Activated CD4-positive, alpha-beta memory T cell treated with anti-CD3 and anti-CD28 coated beads for 36 hours (primary cell): ENCODE data around the gene STAT5B. TPM values are rescaled to one million over a fixed set of nuclear protein-coding genes. Genes with fewer than 3 reads are reported as not detected.
A peak's percentile ranks its signal among the peaks of the same experiment; 100 is the strongest.

ENCODE experiments used
- CTCF ChIA-PET: fragments of 350-600 bp; sonication (Branson Sonifier 250); formaldehyde crosslinking; loops from one replicate; lab custom pipeline; 2021; ENCODE audit warnings: antibody characterized with exemption, inconsistent platforms; lab: Charles Lee
- POLR2A ChIA-PET: fragments of 350-600 bp; sonication (Branson Sonifier 250); formaldehyde crosslinking; loops from one replicate; lab custom pipeline; 2021; ENCODE audit warnings: antibody characterized with exemption; lab: Charles Lee
- DNase-seq: peaks from one replicate; pipeline ENCODE4 v3.0.0-alpha.2; 2020
- H3K27ac Mint-ChIP-seq: one replicate; pipeline ENCODE4 v1.8.0; 2021; ENCODE audit warnings: mixed read lengths
- H3K27me3 Mint-ChIP-seq: one replicate; pipeline ENCODE4 v1.8.0; 2021; ENCODE audit warnings: mixed read lengths
- H3K36me3 Mint-ChIP-seq: one replicate; pipeline ENCODE4 v1.8.0; 2021; ENCODE audit warnings: mixed read lengths
- H3K4me1 Mint-ChIP-seq: one replicate; pipeline ENCODE4 v1.8.0; 2021; ENCODE audit warnings: low read depth, mixed read lengths
- H3K4me3 Mint-ChIP-seq: one replicate; pipeline ENCODE4 v1.8.0; 2021; ENCODE audit warnings: mild to moderate bottlenecking, mixed read lengths
- H3K9me3 Mint-ChIP-seq: one replicate; pipeline ENCODE4 v1.8.0; 2021; ENCODE audit warnings: mixed read lengths
- intact Hi-C: fragments of 100-400 bp; cut with micrococcal nuclease; formaldehyde crosslinking; loops from one replicate; pipeline ENCODE4 v1.15.1; 2023
- total RNA-seq, 2 experiments: library from RNA; stranded (reverse); gene quantifications; one replicate each; pipeline ENCODE4 v1.2.3, GENCODE V29; 2021

The STAT5B gene
- total RNA-seq, 2 experiments from 2014 or later, result 192 to 195 TPM

DNA sequence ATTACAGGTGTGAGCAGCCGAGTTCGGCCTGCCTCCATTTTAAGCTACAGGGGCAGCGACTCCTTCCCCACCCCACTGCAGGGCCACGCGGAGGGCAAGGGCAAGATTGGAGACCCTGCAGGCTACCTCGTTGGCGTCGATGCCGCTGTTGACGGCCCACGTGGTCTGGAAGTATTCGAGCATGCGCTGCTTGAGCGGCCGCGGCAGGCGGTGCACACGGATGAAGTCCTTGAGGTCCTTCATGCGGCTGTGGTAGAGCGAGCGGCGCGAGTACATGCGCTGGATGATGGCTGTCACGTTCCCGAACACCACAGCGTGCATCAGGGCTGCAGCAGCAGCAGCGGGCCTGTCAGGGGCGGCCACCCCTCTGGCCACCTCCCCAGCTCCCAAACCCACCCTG lies 106.8 kb downstream of the STAT5B start:
- CTCF ChIA-PET, result no interaction called here
- Mint-ChIP-seq H3K36me3 (no peaks in the 10 kb centered on the region), H3K4me3 (no peak overlapping the region), H3K9me3 (no peaks in the 10 kb centered on the region), H3K27ac (no peak overlapping the region), H3K27me3 (no peaks in the 10 kb centered on the region), H3K4me1 (no peaks in the 10 kb centered on the region)
- DNase-seq, result no peak
- POLR2A ChIA-PET, result no interaction called here
- intact Hi-C loops, result no loop called here

DNA sequence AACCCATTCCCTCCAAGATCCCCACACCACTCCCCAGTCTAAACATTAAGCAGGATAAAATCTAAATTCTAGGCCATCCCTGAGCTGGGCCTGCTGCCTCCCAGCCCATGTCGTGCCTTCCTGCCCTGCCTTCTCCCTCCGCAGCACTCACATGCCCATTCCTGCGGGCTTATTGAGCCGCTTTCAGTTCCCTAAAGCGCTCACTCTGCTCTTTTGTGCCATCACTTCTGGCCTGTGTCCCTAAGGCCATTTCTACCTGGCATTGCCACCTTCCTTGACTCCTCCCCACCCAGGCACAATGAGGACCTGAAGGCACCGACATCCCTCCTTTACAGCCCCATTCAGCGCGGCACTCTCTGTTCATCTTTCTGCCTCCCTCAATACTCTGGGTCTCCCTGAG lies 108.4 kb downstream of the STAT5B start:
- Mint-ChIP-seq H3K9me3 (no peaks in the 10 kb centered on the region), H3K27me3 (no peaks in the 10 kb centered on the region), H3K27ac (no peak overlapping the region), H3K36me3 (no peaks in the 10 kb centered on the region), H3K4me3 (no peak overlapping the region), H3K4me1 (no peaks in the 10 kb centered on the region)
- intact Hi-C loops, result no loop called here
- ChIA-PET POLR2A (no interaction called here), CTCF (no interaction called here)
- no peak for DNase-seq

DNA sequence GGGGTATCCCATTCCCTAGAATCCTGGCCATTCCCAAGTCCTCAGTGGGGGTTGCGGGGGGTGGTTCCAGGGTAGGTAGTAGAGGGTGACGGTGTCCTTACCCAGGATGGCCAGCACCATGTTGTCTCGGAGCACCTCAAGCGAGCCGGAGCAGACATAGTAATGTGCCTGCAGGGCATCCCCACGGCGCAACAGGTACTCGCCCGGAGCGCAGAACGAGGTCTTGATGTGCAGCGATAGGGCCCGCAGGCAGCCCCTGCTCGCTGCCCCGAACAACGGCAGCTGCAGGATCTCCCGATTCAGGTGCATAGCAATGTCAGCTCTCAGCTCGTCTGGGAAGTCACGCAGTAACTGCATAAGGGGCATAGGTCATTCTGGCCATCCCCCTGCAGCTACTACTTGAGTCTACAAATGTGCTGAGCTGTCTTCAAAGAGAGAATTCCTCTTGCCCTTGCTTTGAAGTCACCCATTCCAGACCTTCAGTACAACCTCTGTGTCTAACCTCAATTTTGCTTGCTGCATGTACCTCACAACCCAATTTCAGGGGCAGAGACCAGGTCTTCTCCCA lies 109.9 kb downstream of the STAT5B start:
- Mint-ChIP-seq H3K9me3 (no peaks in the 10 kb centered on the region), H3K27ac (no peak overlapping the region), H3K27me3 (no peaks in the 10 kb centered on the region), H3K36me3 (no peaks in the 10 kb centered on the region), H3K4me1 (no peaks in the 10 kb centered on the region), H3K4me3 (no peak overlapping the region)
- intact Hi-C loops, result no loop called here
- CTCF ChIA-PET, result no interaction called here
- no peak for DNase-seq
- POLR2A ChIA-PET, result no interaction called here

DNA sequence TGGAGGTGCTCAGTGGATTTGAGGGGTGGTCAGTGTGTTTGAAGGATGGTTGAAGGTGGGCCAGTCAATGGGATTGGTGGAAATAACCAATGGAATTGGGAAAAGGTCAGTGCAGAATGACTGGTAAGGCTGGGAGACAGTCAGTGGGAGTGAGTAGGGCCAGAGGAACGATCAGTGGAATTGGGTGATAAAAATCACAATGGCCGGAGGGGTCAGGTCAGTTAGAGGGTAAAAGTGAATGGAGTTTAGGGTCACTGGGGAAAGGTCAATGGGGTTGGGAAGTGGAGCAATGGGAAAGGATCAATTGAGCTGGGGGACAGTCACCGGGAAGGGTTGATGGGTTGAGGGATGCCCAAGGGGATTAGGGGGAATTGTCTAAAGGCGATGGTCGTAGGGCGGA lies 110.4 kb downstream of the STAT5B start:
- CTCF ChIA-PET, result no interaction called here
- H3K27me3 Mint-ChIP-seq, result no peaks in the 10 kb centered on the region
- H3K36me3 Mint-ChIP-seq, result no peaks in the 10 kb centered on the region
- DNase-seq, result no peak
- POLR2A ChIA-PET, result no interaction called here
- no peak overlapping the region for H3K27ac Mint-ChIP-seq
- no peaks in the 10 kb centered on the region for H3K4me1 Mint-ChIP-seq
- no peaks in the 10 kb centered on the region for H3K9me3 Mint-ChIP-seq
- H3K4me3 Mint-ChIP-seq, result no peak overlapping the region
- intact Hi-C loops, result no loop called here

DNA sequence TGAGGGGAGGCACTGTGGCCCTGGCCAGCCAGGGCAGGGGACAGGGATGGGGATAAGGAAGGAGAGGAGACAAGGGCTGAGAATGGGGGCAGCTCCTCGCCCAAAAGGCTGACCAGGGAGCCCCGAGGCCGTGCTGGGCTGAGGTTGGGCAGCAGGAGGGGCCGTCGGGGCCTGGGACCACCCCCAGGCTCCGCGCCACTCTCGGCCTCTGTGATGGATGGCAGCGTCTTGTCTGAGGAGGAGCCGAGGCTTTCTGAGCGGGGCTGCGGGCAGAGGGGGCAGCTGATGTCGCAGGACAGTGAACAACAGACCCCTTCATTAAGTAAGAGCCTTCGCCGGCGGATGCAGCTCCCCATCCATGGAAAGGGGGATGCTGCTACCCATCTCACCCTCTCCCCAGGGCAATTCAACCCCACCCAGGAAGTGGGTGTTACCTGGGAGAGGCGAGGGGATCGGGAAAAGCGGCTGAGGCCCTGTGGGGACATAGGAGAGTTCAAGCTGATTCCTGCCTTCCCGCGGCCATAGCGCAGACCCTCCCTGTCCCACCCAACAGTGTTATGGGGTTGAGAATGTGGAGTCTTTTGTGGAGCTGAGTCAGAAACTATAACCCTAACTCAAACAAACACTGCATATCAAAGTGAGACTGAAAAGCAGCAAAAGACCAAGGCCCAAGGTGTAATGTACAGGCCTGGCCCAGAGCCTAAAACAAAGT lies 112.3 kb downstream of the STAT5B start:
- ChIA-PET POLR2A (no interaction called here), CTCF (interaction anchor here (0.6 to 2.3 kb wide), 10 partner anchors 15 to 661 kb away, joined by 3 to 10 read pairs (median 4); no protein-coding TSS in a partner anchor)
- H3K36me3 Mint-ChIP-seq, result no peaks in the 10 kb centered on the region
- no peak overlapping the region for H3K4me3 Mint-ChIP-seq
- H3K27ac Mint-ChIP-seq, result no peak overlapping the region
- no peak for DNase-seq
- no peaks in the 10 kb centered on the region for H3K27me3 Mint-ChIP-seq
- no peaks in the 10 kb centered on the region for H3K4me1 Mint-ChIP-seq
- intact Hi-C loops, result no loop called here
- no peaks in the 10 kb centered on the region for H3K9me3 Mint-ChIP-seq

DNA sequence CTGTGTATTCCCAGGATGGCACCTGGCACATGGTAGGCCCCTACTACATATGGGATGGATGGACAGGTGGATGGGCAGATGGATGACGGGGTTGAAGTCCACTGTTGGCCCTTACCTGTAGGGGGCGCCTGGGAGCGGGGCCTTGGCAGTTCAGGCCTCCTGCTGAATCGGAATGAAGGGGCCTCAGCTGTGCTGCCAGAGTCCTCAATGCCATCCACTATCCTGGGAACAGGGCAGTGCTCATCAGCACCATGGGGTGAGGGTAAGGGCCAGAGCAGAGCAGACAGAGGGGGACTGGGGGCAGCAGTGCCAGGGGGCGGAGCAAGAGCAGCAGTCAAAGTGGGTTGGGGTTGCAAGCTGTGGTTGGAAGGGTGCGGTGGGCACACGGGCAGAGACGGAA lies 113.1 kb downstream of the STAT5B start:
- Mint-ChIP-seq H3K9me3 (no peaks in the 10 kb centered on the region), H3K4me3 (no peak overlapping the region), H3K36me3 (no peaks in the 10 kb centered on the region), H3K4me1 (no peaks in the 10 kb centered on the region), H3K27me3 (no peaks in the 10 kb centered on the region), H3K27ac (no peak overlapping the region)
- DNase-seq, result peak; percentile 71
- ChIA-PET CTCF (interaction anchor here (0.6 to 2.3 kb wide), 10 partner anchors 14 to 662 kb away, joined by 3 to 10 read pairs (median 4); no protein-coding TSS in a partner anchor), POLR2A (no interaction called here)
- intact Hi-C loops, result no loop called here

DNA sequence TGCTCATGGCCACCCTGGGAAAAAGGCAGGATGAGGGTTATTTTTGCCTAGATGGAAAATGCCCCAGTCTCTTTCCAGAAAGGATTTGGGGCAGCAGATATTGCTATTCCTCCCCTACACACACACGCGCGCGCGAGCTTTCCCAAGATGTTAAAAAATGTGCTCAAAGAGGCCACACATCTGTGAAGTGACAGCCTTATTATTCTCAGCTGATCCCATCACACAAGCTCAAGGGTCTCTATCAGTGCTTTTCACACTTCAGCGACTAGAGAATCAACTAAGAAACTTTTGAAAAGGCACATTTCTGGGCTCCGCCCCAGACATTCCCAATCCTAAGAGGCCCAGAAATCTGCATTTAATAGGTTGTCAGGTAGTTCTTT lies 115.7 kb downstream of the STAT5B start:
- POLR2A ChIA-PET, result no interaction called here
- H3K27ac Mint-ChIP-seq, result no peak overlapping the region
- no peaks in the 10 kb centered on the region for H3K27me3 Mint-ChIP-seq
- CTCF ChIA-PET, result interaction anchor here (0.8 kb wide), 1 partner anchor 24 kb away, joined by 3 read pairs; no protein-coding TSS in a partner anchor
- H3K9me3 Mint-ChIP-seq, result no peaks in the 10 kb centered on the region
- H3K4me3 Mint-ChIP-seq, result no peak overlapping the region
- intact Hi-C loops, result no loop called here
- H3K36me3 Mint-ChIP-seq, result no peaks in the 10 kb centered on the region
- peaks cover 6% of the 10 kb centered on the region for H3K4me1 Mint-ChIP-seq
- DNase-seq, result no peak

DNA sequence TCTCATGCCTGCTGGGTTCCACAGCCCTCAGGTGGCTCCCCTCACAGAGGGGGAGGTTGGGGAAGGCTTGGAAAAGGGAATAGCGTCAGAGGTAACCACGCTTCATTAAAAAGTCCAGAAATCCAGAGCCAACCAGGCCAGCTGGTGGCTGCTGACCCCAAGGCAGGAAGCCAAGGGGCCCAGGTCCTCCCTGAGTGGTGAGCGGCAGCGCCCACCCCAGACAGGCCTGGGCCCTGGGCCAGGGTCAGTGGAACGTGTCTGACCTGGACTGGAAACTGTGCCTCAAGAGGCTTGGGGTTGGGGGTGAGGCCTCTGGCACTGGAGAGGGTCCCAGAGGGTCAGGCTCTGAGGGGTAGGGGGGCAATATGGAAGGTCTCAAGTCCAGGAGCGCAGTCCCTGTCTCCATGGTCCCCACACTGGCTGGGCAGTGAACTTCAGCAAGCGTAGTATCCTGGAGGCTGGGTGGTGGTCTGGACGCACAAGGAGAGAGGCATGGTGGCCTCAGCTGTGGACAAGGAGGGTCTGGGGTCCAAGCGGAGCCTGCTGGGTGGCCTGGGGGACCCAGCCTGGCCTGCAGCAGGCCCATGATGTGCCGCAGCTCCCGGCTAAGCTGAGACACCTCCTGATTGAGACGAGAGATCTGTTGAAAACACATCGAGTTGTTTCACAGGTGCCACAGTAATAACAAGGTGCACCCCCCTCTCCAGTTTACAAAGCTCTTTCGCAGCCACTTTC lies 116.2 kb downstream of the STAT5B start:
- H3K27me3 Mint-ChIP-seq, result no peaks in the 10 kb centered on the region
- no peak overlapping the region for H3K27ac Mint-ChIP-seq
- ChIA-PET CTCF (interaction anchor here (0.8 kb wide), 1 partner anchor 25 kb away, joined by 3 read pairs; no protein-coding TSS in a partner anchor), POLR2A (no interaction called here)
- no peak for DNase-seq
- no peaks in the 10 kb centered on the region for H3K9me3 Mint-ChIP-seq
- no peaks in the 10 kb centered on the region for H3K36me3 Mint-ChIP-seq
- H3K4me3 Mint-ChIP-seq, result no peak overlapping the region
- intact Hi-C loops, result loop anchor here (5.0 kb wide), 1 partner anchor 48 kb away; the partner anchor contains the start of gene DHX58
- H3K4me1 Mint-ChIP-seq, result peaks cover 6% of the 10 kb centered on the region

DNA sequence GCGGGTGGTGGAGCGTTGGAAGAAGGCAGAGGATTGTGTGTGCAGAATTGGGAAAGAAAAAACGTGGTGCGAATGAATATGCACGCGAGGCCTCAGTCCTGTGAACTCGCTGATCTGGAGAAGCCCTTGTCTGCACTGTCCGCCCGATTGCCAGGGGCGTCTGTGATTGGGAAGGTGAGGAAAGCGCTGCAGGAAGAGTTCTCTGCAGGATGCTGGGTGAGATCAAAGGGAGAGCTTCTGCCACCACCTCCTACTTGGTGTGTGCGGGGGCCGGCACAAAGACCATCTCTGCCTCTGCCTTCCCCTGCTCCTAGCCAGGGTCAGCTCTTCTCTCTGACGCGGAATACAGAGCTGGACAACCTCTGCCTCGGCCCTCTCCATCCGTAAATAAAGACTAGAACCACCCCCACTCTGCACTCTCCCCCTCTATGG lies 120.6 kb downstream of the STAT5B start:
- DNase-seq, result no peak
- POLR2A ChIA-PET, result interaction anchor here (0.8 kb wide), 1 partner anchor 17 kb away, joined by 3 read pairs; no protein-coding TSS in a partner anchor

DNA sequence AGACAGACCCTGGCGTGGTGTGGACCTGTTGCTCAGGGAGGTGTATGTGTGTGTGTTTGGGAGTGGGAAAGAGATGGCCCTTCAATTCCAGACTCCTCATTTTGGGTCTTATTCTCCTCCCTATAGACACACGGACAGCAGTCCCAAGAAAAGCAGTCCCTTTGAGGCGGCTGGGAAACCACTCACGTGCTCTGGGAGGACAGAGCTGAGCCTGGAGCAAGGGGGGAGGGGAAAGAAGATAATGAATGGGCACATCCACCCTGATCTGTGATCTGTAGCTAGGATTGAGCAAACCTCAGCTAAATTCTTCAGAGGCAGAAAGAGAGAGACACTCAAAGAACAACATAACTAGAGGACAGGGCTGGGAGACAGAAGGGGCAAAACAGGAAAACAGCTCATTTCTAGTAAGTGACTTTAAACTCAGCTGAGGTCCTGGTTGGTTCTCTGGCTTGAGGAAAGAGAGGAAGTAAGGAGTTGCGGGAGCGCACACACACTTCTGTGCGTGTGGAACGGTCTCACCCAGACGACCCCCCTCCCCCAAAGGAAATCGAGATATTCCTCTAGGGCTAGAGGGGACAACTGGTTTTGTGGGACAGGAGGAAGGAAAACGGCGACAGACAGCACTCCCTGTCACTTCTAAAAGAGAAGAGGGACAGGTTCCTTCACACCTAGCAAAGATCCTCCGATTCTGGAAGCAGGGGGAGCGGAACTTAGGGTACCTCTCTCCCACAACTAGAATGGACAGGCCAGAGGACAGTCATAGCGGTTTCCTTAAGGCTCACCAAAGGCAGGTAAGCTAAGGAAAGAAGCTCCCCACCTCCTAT lies 122.1 kb downstream of the STAT5B start:
- ChIA-PET CTCF (interaction anchor here (1.0 to 2.8 kb wide), 2 partner anchors 18 to 28 kb away, joined by 3 to 7 read pairs; partner anchors contain the start of gene KCNH4), POLR2A (interaction anchor here (0.6 to 1.3 kb wide), 4 partner anchors 18 to 120 kb away, joined by 3 to 6 read pairs (median 3); no protein-coding TSS in a partner anchor)
- DNase-seq, result peak; percentile 20
- intact Hi-C loops, result loop anchor here (2.0 kb wide), 3 partner anchors 21 to 187 kb away; partner anchors contain the start of genes CNP and KCNH4
- Mint-ChIP-seq H3K27ac (peak overlapping the region; percentile 80), H3K36me3 (peaks cover 3% of the 10 kb centered on the region), H3K27me3 (no peaks in the 10 kb centered on the region), H3K9me3 (no peaks in the 10 kb centered on the region), H3K4me3 (peak overlapping the region; percentile 86), H3K4me1 (peaks cover 34% of the 10 kb centered on the region)

More for the DNA sequence above, 120.6 kb downstream of the STAT5B start:
- CTCF ChIA-PET, result interaction anchor here (0.7 to 2.8 kb wide), 2 partner anchors 26 to 112 kb away, joined by 3 to 7 read pairs; partner anchors contain the start of gene KCNH4
- Mint-ChIP-seq H3K36me3 (peaks cover 3% of the 10 kb centered on the region), H3K4me1 (peaks cover 34% of the 10 kb centered on the region), H3K4me3 (peak overlapping the region; percentile 86), H3K27ac (no peak overlapping the region), H3K27me3 (no peaks in the 10 kb centered on the region), H3K9me3 (no peaks in the 10 kb centered on the region)
- intact Hi-C loops, result loop anchor here (2.0 to 5.0 kb wide), 4 partner anchors 23 to 189 kb away; partner anchors contain the start of genes CNP, DHX58 and KCNH4
